HEK293 (cell line): Measurements from ENCODE around the gene NID1.

Experiments
- CTCF ChIA-PET: fragments of 350-600 bp; formaldehyde crosslinking; extraction: SDS; loops from one replicate; lab custom pipeline; 2021; ENCODE audit warnings: antibody characterized with exemption; lab: Yijun Ruan, JAX
- POLR2A ChIA-PET: fragments of 300-600 bp; formaldehyde crosslinking; extraction: SDS; loops from one replicate; lab custom pipeline; 2020; ENCODE audit warnings: antibody characterized with exemption, inconsistent platforms; lab: Yijun Ruan, JAX
- H3K27ac ChIP-seq: fragments of 200-500 bp; sonication (Bioruptor generic); 2 replicates; pipeline ENCODE4 v1.5.1; 2014; ENCODE audit warnings: low read depth, low read length, control low read depth, inconsistent platforms; ENCODE audit errors: extremely low read depth
- H3K36me3 ChIP-seq, 2 experiments: fragments of 200-500 bp in 1 of 2; sonication (Bioruptor generic) in 1 of 2; 1 replicate in 1 of 2; 2 replicates in 1 of 2; pipeline ENCODE4 v1.5.1; 2014 to 2017; ENCODE audit warnings: inconsistent platforms in 2 of 2, low read length in 2 of 2; ENCODE audit not compliant: control insufficient read depth in 2 of 2, insufficient read depth in 1 of 2
- H3K4me1 ChIP-seq: fragments of 200-500 bp; sonication (Bioruptor generic); 2 replicates; pipeline ENCODE4 v1.5.1; 2014; ENCODE audit warnings: mild to moderate bottlenecking, low read length, inconsistent platforms; ENCODE audit not compliant: control insufficient read depth, insufficient read depth
- H3K4me3 ChIP-seq: 2 replicates; pipeline ENCODE4 v1.5.1; 2011; ENCODE audit warnings: low read depth, mild to moderate bottlenecking, control low read depth, low read length, moderate library complexity
- H3K9me3 ChIP-seq: fragments of 200-500 bp; sonication (Bioruptor generic); 2 replicates; pipeline ENCODE4 v1.5.1; 2014; ENCODE audit warnings: low read depth, low read length, inconsistent platforms; ENCODE audit not compliant: control insufficient read depth, insufficient read depth
- AEBP2 ChIP-seq: fragments of 450-650 bp; formaldehyde crosslinking; IDR thresholded peaks from 2 replicates; pipeline ENCODE4 v1.5.1; 2016; ENCODE audit warnings: missing biosample characterization, missing genetic modification characterization, borderline replicate concordance
- CTCF ChIP-seq: fragments of 450-650 bp; formaldehyde crosslinking; IDR thresholded peaks from 2 replicates; pipeline ENCODE4 v1.5.1; 2016; ENCODE audit warnings: missing biosample characterization, missing genetic modification characterization
- FEZF1 ChIP-seq: fragments of 450-650 bp; formaldehyde crosslinking; IDR thresholded peaks from 2 replicates; pipeline ENCODE4 v1.5.1; 2016; ENCODE audit warnings: missing biosample characterization, missing genetic modification characterization
- KLF16 ChIP-seq: fragments of 450-650 bp; formaldehyde crosslinking; IDR thresholded peaks from 2 replicates; pipeline ENCODE4 v1.5.1; 2017; ENCODE audit warnings: missing biosample characterization, missing genetic modification characterization
- SCRT1 ChIP-seq: fragments of 450-650 bp; formaldehyde crosslinking; IDR thresholded peaks from 2 replicates; pipeline ENCODE4 v1.5.1; 2016; ENCODE audit warnings: missing biosample characterization, missing genetic modification characterization, borderline replicate concordance
- SP2 ChIP-seq: fragments of 450-650 bp; formaldehyde crosslinking; IDR thresholded peaks from 2 replicates; pipeline ENCODE4 v1.5.1; 2016; ENCODE audit warnings: missing biosample characterization, missing genetic modification characterization
- TRIM28 ChIP-seq: IDR thresholded peaks from 2 replicates; pipeline ENCODE4 v1.6.1; 2011; ENCODE audit warnings: low read length, control low read depth, borderline replicate concordance
- ZNF280D ChIP-seq: fragments of 450-650 bp; formaldehyde crosslinking; IDR thresholded peaks from 2 replicates; pipeline ENCODE4 v1.5.1; 2016; ENCODE audit warnings: missing biosample characterization, missing genetic modification characterization
- ZNF341 ChIP-seq: fragments of 450-650 bp; formaldehyde crosslinking; IDR thresholded peaks from 2 replicates; pipeline ENCODE4; 2016; ENCODE audit warnings: low read depth, missing biosample characterization, missing genetic modification characterization
- ZNF501 ChIP-seq: fragments of 450-650 bp; formaldehyde crosslinking; IDR thresholded peaks from 2 replicates; pipeline ENCODE4 v1.5.1; 2016; ENCODE audit warnings: missing biosample characterization, missing genetic modification characterization
- ZNF521 ChIP-seq: fragments of 450-650 bp; formaldehyde crosslinking; IDR thresholded peaks from 2 replicates; pipeline ENCODE4 v1.5.1; 2017; ENCODE audit warnings: missing biosample characterization, mild to moderate bottlenecking, missing genetic modification characterization
- ZNF561 ChIP-seq: fragments of 450-650 bp; IDR thresholded peaks from 2 replicates; pipeline ENCODE4 v1.5.1; 2018; ENCODE audit warnings: missing biosample characterization, missing genetic modification characterization, borderline replicate concordance
- ZNF623 ChIP-seq: fragments of 450-650 bp; formaldehyde crosslinking; IDR thresholded peaks from 2 replicates; pipeline ENCODE4 v1.5.1; 2016; ENCODE audit warnings: missing biosample characterization, missing genetic modification characterization
- ZNF692 ChIP-seq: fragments of 450-650 bp; formaldehyde crosslinking; IDR thresholded peaks from 2 replicates; pipeline ENCODE4 v1.5.1; 2016; ENCODE audit warnings: missing biosample characterization, missing genetic modification characterization
- ZNF704 ChIP-seq: fragments of 450-650 bp; formaldehyde crosslinking; IDR thresholded peaks from 2 replicates; pipeline ENCODE4 v1.5.1; 2016; ENCODE audit warnings: missing biosample characterization, missing genetic modification characterization
- ZNF76 ChIP-seq: fragments of 450-650 bp; formaldehyde crosslinking; IDR thresholded peaks from 2 replicates; pipeline ENCODE4; 2016; ENCODE audit warnings: low read depth, missing biosample characterization, missing genetic modification characterization, borderline replicate concordance

Gene NID1

GRCh38 chr1:235942979-235943575, 121.8 kb downstream of the NID1 start:
- ChIA-PET POLR2A (interaction anchor here (0.6 kb wide), 1 partner anchor 141 kb away, joined by 5 read pairs; no protein-coding TSS in a partner anchor), CTCF (interaction anchor here (1.1 to 4.1 kb wide), 3 partner anchors 26 to 429 kb away, joined by 4 to 25 read pairs (median 4); no protein-coding TSS in a partner anchor)
- H3K4me1 ChIP-seq = no peaks in the 10 kb centered on the region
- no peaks in the 10 kb centered on the region for H3K36me3 ChIP-seq
- no peaks in the 10 kb centered on the region for H3K9me3 ChIP-seq
- H3K4me3 ChIP-seq = no peak overlapping the region
- H3K27ac ChIP-seq = no peak overlapping the region
- TF ChIP-seq CTCF (tag by site-specific recombination) (no peak), ZNF704 (tag by site-specific recombination) (no peak)

GRCh38 chr1:235942625-235942934, 122.3 kb downstream of the NID1 start:
- Histone ChIP-seq H3K36me3 (no peaks in the 10 kb centered on the region), H3K4me3 (no peak overlapping the region), H3K4me1 (no peaks in the 10 kb centered on the region), H3K9me3 (no peaks in the 10 kb centered on the region), H3K27ac (no peak overlapping the region)
- ChIA-PET POLR2A (interaction anchor here (0.9 kb wide), 1 partner anchor 77 kb away, joined by 3 read pairs; no protein-coding TSS in a partner anchor), CTCF (interaction anchor here (0.6 to 4.1 kb wide), 4 partner anchors 25 to 429 kb away, joined by 4 to 25 read pairs (median 4); no protein-coding TSS in a partner anchor)
- TF ChIP-seq ZNF561 = no peak
- TF ChIP-seq KLF16 (tag by site-specific recombination) = no peak
- TF ChIP-seq SCRT1 = no peak
- TF ChIP-seq FEZF1 (tag by site-specific recombination) = no peak
- no peak for TF ChIP-seq AEBP2 (tag by site-specific recombination)
- no peak for TF ChIP-seq SP2 (tag by site-specific recombination)
- TF ChIP-seq ZNF501 = no peak
- no peak for TF ChIP-seq ZNF521
- TF ChIP-seq ZNF280D (tag by site-specific recombination) = no peak
- no peak for TF ChIP-seq ZNF623 (tag by site-specific recombination)
- no peak for TF ChIP-seq ZNF76 (tag by site-specific recombination)
- no peak for TF ChIP-seq ZNF692 (tag by site-specific recombination)
- no peak for TF ChIP-seq ZNF341
- no peak for TF ChIP-seq TRIM28
